ENCODE results near the gene KLHL6.
A peak's percentile ranks its signal among the peaks of the same experiment; 100 is the strongest.
"Not testable (repeated sequence)": the region's sequence is repeated elsewhere in the genome, so short reads cannot be mapped to it uniquely, and the experiment has no call there.

The KLHL6 gene

GRCh38 chr3:183466575-183466974, 88.9 kb downstream of the KLHL6 start:
- no peaks in the 10 kb centered on the region for H3K36me3 ChIP-seq (ENCODE audit: insufficient read depth, low read length)
- no peaks in the 10 kb centered on the region for H3K4me1 ChIP-seq (ENCODE audit: control insufficient read depth, insufficient read depth, low read length, unreplicated experiment)
- no peaks in the 10 kb centered on the region for H3K27me3 ChIP-seq (ENCODE audit: insufficient read depth, low read length)
- H3K27ac ChIP-seq (ENCODE audit: low read depth, low read length) = no peak overlapping the region
- no peak overlapping the region for H3K4me3 ChIP-seq (ENCODE audit: low read depth, low read length)
- H2AFZ ChIP-seq (ENCODE audit: low read length, unreplicated experiment) = no peak overlapping the region
- H3K79me2 ChIP-seq (ENCODE audit: control insufficient read depth, insufficient read depth, low read length, unreplicated experiment) = no peaks in the 10 kb centered on the region

GRCh38 chr3:183465710-183466109, 89.8 kb downstream of the KLHL6 start:
- not testable (repeated sequence) for H3K27ac ChIP-seq (ENCODE audit: low read depth, low read length); H3K4me3 ChIP-seq (ENCODE audit: low read depth, low read length); H3K27me3 ChIP-seq (ENCODE audit: insufficient read depth, low read length); H3K36me3 ChIP-seq (ENCODE audit: insufficient read depth, low read length); H3K4me1 ChIP-seq (ENCODE audit: control insufficient read depth, insufficient read depth, low read length, unreplicated experiment); H3K79me2 ChIP-seq (ENCODE audit: control insufficient read depth, insufficient read depth, low read length, unreplicated experiment); H2AFZ ChIP-seq (ENCODE audit: low read length, unreplicated experiment)

- Histone ChIP-seq H3K27me3 (ENCODE audit: insufficient read depth, low read length) (no peaks in the 10 kb centered on the region), H3K27ac (ENCODE audit: low read depth, low read length) (no peak overlapping the region), H3K79me2 (ENCODE audit: control insufficient read depth, insufficient read depth, low read length, unreplicated experiment) (no peaks in the 10 kb centered on the region), H2AFZ (ENCODE audit: low read length, unreplicated experiment) (no peak overlapping the region), H3K4me3 (ENCODE audit: low read depth, low read length) (no peak overlapping the region), H3K36me3 (ENCODE audit: insufficient read depth, low read length) (no peaks in the 10 kb centered on the region), H3K4me1 (ENCODE audit: control insufficient read depth, insufficient read depth, low read length, unreplicated experiment) (no peaks in the 10 kb centered on the region)
Measured at GRCh38 chr3:183464480-183464879, 91.0 kb downstream of the KLHL6 start.

- H3K27ac ChIP-seq (ENCODE audit: low read depth, low read length) = no peak overlapping the region
- H3K27me3 ChIP-seq (ENCODE audit: insufficient read depth, low read length) = no peaks in the 10 kb centered on the region
- H3K4me1 ChIP-seq (ENCODE audit: control insufficient read depth, insufficient read depth, low read length, unreplicated experiment) = no peaks in the 10 kb centered on the region
- no peaks in the 10 kb centered on the region for H3K79me2 ChIP-seq (ENCODE audit: control insufficient read depth, insufficient read depth, low read length, unreplicated experiment)
- no peak overlapping the region for H2AFZ ChIP-seq (ENCODE audit: low read length, unreplicated experiment)
- no peak overlapping the region for H3K4me3 ChIP-seq (ENCODE audit: low read depth, low read length)
- no peaks in the 10 kb centered on the region for H3K36me3 ChIP-seq (ENCODE audit: insufficient read depth, low read length)
Measured at GRCh38 chr3:183460081-183461055, 95.1 kb downstream of the KLHL6 start.

GRCh38 chr3:183455089-183455488, 100.4 kb downstream of the KLHL6 start:
- peaks cover 8% of the 10 kb centered on the region for H3K4me1 ChIP-seq (ENCODE audit: control insufficient read depth, insufficient read depth, low read length, unreplicated experiment)
- peaks cover 5% of the 10 kb centered on the region; the same call in 1 of the 2 replicates for H3K36me3 ChIP-seq (ENCODE audit: insufficient read depth, low read length)
- no peak overlapping the region for H2AFZ ChIP-seq (ENCODE audit: low read length, unreplicated experiment)
- no peaks in the 10 kb centered on the region for H3K27me3 ChIP-seq (ENCODE audit: insufficient read depth, low read length)
- peak overlapping the region; percentile 55 for H3K27ac ChIP-seq (ENCODE audit: low read depth, low read length)
- H3K4me3 ChIP-seq (ENCODE audit: low read depth, low read length) = peak overlapping the region; percentile 26; the same call in 1 of the 2 replicates
- peaks cover 1% of the 10 kb centered on the region for H3K79me2 ChIP-seq (ENCODE audit: control insufficient read depth, insufficient read depth, low read length, unreplicated experiment)

- Histone ChIP-seq H2AFZ (ENCODE audit: low read length, unreplicated experiment) (no peak overlapping the region), H3K27ac (ENCODE audit: low read depth, low read length) (no peak overlapping the region), H3K79me2 (ENCODE audit: control insufficient read depth, insufficient read depth, low read length, unreplicated experiment) (peaks cover 6% of the 10 kb centered on the region), H3K36me3 (ENCODE audit: insufficient read depth, low read length) (peaks cover 5% of the 10 kb centered on the region; the same call in 1 of the 2 replicates), H3K4me3 (ENCODE audit: low read depth, low read length) (no peak overlapping the region), H3K4me1 (ENCODE audit: control insufficient read depth, insufficient read depth, low read length, unreplicated experiment) (peaks cover 11% of the 10 kb centered on the region), H3K27me3 (ENCODE audit: insufficient read depth, low read length) (no peaks in the 10 kb centered on the region)
Measured at GRCh38 chr3:183454064-183454463, 101.4 kb downstream of the KLHL6 start.

GRCh38 chr3:183449791-183450190, 105.7 kb downstream of the KLHL6 start:
- H2AFZ ChIP-seq (ENCODE audit: low read length, unreplicated experiment) = no peak overlapping the region
- H3K27me3 ChIP-seq (ENCODE audit: insufficient read depth, low read length) = no peaks in the 10 kb centered on the region
- peaks cover 13% of the 10 kb centered on the region for H3K4me1 ChIP-seq (ENCODE audit: control insufficient read depth, insufficient read depth, low read length, unreplicated experiment)
- H3K27ac ChIP-seq (ENCODE audit: low read depth, low read length) = no peak overlapping the region
- H3K79me2 ChIP-seq (ENCODE audit: control insufficient read depth, insufficient read depth, low read length, unreplicated experiment) = peaks cover 14% of the 10 kb centered on the region
- peaks cover 5% of the 10 kb centered on the region; the same call in 1 of the 2 replicates for H3K36me3 ChIP-seq (ENCODE audit: insufficient read depth, low read length)
- 0 out of 2 replicates have a peak overlapping the region, but pooled peaks have one; percentile 4 for H3K4me3 ChIP-seq (ENCODE audit: low read depth, low read length)

GRCh38 chr3:183449391-183449790, 106.1 kb downstream of the KLHL6 start:
- H3K4me3 ChIP-seq (ENCODE audit: low read depth, low read length) = peak overlapping the region; percentile 4; the same call in 1 of the 2 replicates

GRCh38 chr3:183448369-183449128, 107.0 kb downstream of the KLHL6 start:
- Histone ChIP-seq H3K27ac (ENCODE audit: low read depth, low read length) (no peak overlapping the region), H3K36me3 (ENCODE audit: insufficient read depth, low read length) (no peaks in the 10 kb centered on the region), H3K27me3 (ENCODE audit: insufficient read depth, low read length) (no peaks in the 10 kb centered on the region), H3K79me2 (ENCODE audit: control insufficient read depth, insufficient read depth, low read length, unreplicated experiment) (peaks cover 14% of the 10 kb centered on the region), H2AFZ (ENCODE audit: low read length, unreplicated experiment) (peak overlapping the region; percentile 99), H3K4me3 (ENCODE audit: low read depth, low read length) (peak overlapping the region; percentile 91), H3K4me1 (ENCODE audit: control insufficient read depth, insufficient read depth, low read length, unreplicated experiment) (peaks cover 10% of the 10 kb centered on the region)

More at GRCh38 chr3:183449391-183449790, 106.1 kb downstream of the KLHL6 start:
- peaks cover 10% of the 10 kb centered on the region for H3K4me1 ChIP-seq (ENCODE audit: control insufficient read depth, insufficient read depth, low read length, unreplicated experiment)
- no peak overlapping the region for H2AFZ ChIP-seq (ENCODE audit: low read length, unreplicated experiment)
- peaks cover 5% of the 10 kb centered on the region; the same call in 1 of the 2 replicates for H3K36me3 ChIP-seq (ENCODE audit: insufficient read depth, low read length)
- H3K27me3 ChIP-seq (ENCODE audit: insufficient read depth, low read length) = no peaks in the 10 kb centered on the region
- H3K27ac ChIP-seq (ENCODE audit: low read depth, low read length) = no peak overlapping the region
- peaks cover 14% of the 10 kb centered on the region for H3K79me2 ChIP-seq (ENCODE audit: control insufficient read depth, insufficient read depth, low read length, unreplicated experiment)

- Histone ChIP-seq H3K27me3 (ENCODE audit: insufficient read depth, low read length) (no peaks in the 10 kb centered on the region), H3K79me2 (ENCODE audit: control insufficient read depth, insufficient read depth, low read length, unreplicated experiment) (peaks cover 14% of the 10 kb centered on the region), H3K4me1 (ENCODE audit: control insufficient read depth, insufficient read depth, low read length, unreplicated experiment) (peaks cover 10% of the 10 kb centered on the region), H3K27ac (ENCODE audit: low read depth, low read length) (no peak overlapping the region), H3K36me3 (ENCODE audit: insufficient read depth, low read length) (no peaks in the 10 kb centered on the region), H3K4me3 (ENCODE audit: low read depth, low read length) (peak overlapping the region; percentile 91), H2AFZ (ENCODE audit: low read length, unreplicated experiment) (peak overlapping the region; percentile 99)
Measured at GRCh38 chr3:183447206-183448001, 108.1 kb downstream of the KLHL6 start.

Data from ACC112 (cell line).